ENCODE measurements around the gene KCNS3.

Gene KCNS3

DNA sequence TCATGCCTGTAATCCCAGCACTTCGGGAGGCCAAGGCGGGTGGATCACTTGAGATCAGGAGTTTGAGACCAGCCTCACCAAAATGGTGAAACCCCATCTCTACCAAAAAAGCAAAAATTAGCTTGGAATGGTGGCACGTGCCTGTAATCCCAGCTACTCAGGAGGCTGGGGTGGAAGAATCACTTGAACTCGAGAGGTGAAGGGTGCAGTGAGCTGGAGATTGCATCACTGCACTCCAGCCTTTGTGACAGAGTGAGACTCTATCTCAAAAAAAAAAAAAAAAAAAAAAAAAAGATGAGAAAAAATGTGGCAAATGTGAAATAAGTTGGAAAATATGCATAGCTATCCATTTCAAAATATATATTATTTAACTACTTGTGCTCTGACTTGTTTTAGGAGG, 65.0 kb downstream of the KCNS3 start:
- no peak for TF ChIP-seq EZH2phosphoT487 (IDR thresholded peaks at IDR 0.05; ENCODE audit: borderline replicate concordance, low read length)
- TF ChIP-seq, protein P1, sequence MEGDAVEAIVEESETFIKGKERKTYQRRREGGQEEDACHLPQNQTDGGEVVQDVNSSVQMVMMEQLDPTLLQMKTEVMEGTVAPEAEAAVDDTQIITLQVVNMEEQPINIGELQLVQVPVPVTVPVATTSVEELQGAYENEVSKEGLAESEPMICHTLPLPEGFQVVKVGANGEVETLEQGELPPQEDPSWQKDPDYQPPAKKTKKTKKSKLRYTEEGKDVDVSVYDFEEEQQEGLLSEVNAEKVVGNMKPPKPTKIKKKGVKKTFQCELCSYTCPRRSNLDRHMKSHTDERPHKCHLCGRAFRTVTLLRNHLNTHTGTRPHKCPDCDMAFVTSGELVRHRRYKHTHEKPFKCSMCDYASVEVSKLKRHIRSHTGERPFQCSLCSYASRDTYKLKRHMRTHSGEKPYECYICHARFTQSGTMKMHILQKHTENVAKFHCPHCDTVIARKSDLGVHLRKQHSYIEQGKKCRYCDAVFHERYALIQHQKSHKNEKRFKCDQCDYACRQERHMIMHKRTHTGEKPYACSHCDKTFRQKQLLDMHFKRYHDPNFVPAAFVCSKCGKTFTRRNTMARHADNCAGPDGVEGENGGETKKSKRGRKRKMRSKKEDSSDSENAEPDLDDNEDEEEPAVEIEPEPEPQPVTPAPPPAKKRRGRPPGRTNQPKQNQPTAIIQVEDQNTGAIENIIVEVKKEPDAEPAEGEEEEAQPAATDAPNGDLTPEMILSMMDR (IDR thresholded peaks at IDR 0.05; ENCODE audit: low read depth, low read length, poor library complexity, severe bottlenecking), result no peak
- no peaks in the 10 kb centered on the region for H3F3A ChIP-seq (ENCODE audit: control insufficient read depth, insufficient read depth)
- no peaks in the 10 kb centered on the region for H3K27me3 ChIP-seq (ENCODE audit: control insufficient read depth, low read length)
- no peak overlapping the region for H3K4me2 ChIP-seq (ENCODE audit: low read length)
- H3K9me3 ChIP-seq (ENCODE audit: control insufficient read depth, insufficient read depth, low read length), result no peaks in the 10 kb centered on the region
- H3K9me2 ChIP-seq (replicated peaks; ENCODE audit: control insufficient read depth, low read length), result no peaks in the 10 kb centered on the region
- no peaks in the 10 kb centered on the region for H3K36me3 ChIP-seq (ENCODE audit: control insufficient read depth, low read length)
- H3K27ac ChIP-seq (ENCODE audit: low read depth, low read length), result no peak overlapping the region
- no peaks in the 10 kb centered on the region for H3K4me1 ChIP-seq (ENCODE audit: control insufficient read depth, low read length)
- H3K79me2 ChIP-seq (ENCODE audit: control insufficient read depth, low read length), result no peaks in the 10 kb centered on the region
- H3K4me3 ChIP-seq (ENCODE audit: low read length), result no peak overlapping the region
- no peaks in the 10 kb centered on the region for H4K20me1 ChIP-seq (ENCODE audit: control insufficient read depth, insufficient read depth, low read depth, low read length)

GRCh38 chr2:17947113-17947512, 68.6 kb downstream of the KCNS3 start:
- no peaks in the 10 kb centered on the region for H4K20me1 ChIP-seq (ENCODE audit: control insufficient read depth, insufficient read depth, low read depth, low read length)
- no peak overlapping the region for H3K27ac ChIP-seq (ENCODE audit: low read depth, low read length)
- no peak overlapping the region for H3K4me3 ChIP-seq (ENCODE audit: low read length)
- H3K4me1 ChIP-seq (ENCODE audit: control insufficient read depth, low read length), result no peaks in the 10 kb centered on the region
- H3K4me2 ChIP-seq (ENCODE audit: low read length), result no peak overlapping the region
- no peaks in the 10 kb centered on the region for H3F3A ChIP-seq (ENCODE audit: control insufficient read depth, insufficient read depth)
- H3K9me2 ChIP-seq (replicated peaks; ENCODE audit: control insufficient read depth, low read length), result no peaks in the 10 kb centered on the region
- no peaks in the 10 kb centered on the region for H3K9me3 ChIP-seq (ENCODE audit: control insufficient read depth, insufficient read depth, low read length)
- no peaks in the 10 kb centered on the region for H3K27me3 ChIP-seq (ENCODE audit: control insufficient read depth, low read length)
- TF ChIP-seq, protein P1 (IDR thresholded peaks at IDR 0.05; ENCODE audit: low read depth, low read length, poor library complexity, severe bottlenecking), result no peak
- H3K36me3 ChIP-seq (ENCODE audit: control insufficient read depth, low read length), result no peaks in the 10 kb centered on the region
- H3K79me2 ChIP-seq (ENCODE audit: control insufficient read depth, low read length), result no peaks in the 10 kb centered on the region

- H3K9me2 ChIP-seq (replicated peaks; ENCODE audit: control insufficient read depth, low read length), result no peaks in the 10 kb centered on the region
- H4K20me1 ChIP-seq (ENCODE audit: control insufficient read depth, insufficient read depth, low read depth, low read length), result no peaks in the 10 kb centered on the region
- TF ChIP-seq EZH2phosphoT487 (IDR thresholded peaks at IDR 0.05; ENCODE audit: borderline replicate concordance, low read length), result no peak
- TF ChIP-seq, protein P1 (IDR thresholded peaks at IDR 0.05; ENCODE audit: low read depth, low read length, poor library complexity, severe bottlenecking), result no peak
- H3F3A ChIP-seq (ENCODE audit: control insufficient read depth, insufficient read depth), result no peaks in the 10 kb centered on the region
- no peak overlapping the region for H3K4me2 ChIP-seq (ENCODE audit: low read length)
- H3K27ac ChIP-seq (ENCODE audit: low read depth, low read length), result no peak overlapping the region
- H3K4me3 ChIP-seq (ENCODE audit: low read length), result no peak overlapping the region
- no peaks in the 10 kb centered on the region for H3K36me3 ChIP-seq (ENCODE audit: control insufficient read depth, low read length)
- H3K27me3 ChIP-seq (ENCODE audit: control insufficient read depth, low read length), result peaks cover under 1% of the 10 kb centered on the region; the same call in 1 of the 2 replicates
- H3K4me1 ChIP-seq (ENCODE audit: control insufficient read depth, low read length), result no peaks in the 10 kb centered on the region
- H3K79me2 ChIP-seq (ENCODE audit: control insufficient read depth, low read length), result no peaks in the 10 kb centered on the region
- H3K9me3 ChIP-seq (ENCODE audit: control insufficient read depth, insufficient read depth, low read length), result no peaks in the 10 kb centered on the region
These were observed 71.5 kb downstream of the KCNS3 start for GRCh38 chr2:17950006-17950405.

DNA sequence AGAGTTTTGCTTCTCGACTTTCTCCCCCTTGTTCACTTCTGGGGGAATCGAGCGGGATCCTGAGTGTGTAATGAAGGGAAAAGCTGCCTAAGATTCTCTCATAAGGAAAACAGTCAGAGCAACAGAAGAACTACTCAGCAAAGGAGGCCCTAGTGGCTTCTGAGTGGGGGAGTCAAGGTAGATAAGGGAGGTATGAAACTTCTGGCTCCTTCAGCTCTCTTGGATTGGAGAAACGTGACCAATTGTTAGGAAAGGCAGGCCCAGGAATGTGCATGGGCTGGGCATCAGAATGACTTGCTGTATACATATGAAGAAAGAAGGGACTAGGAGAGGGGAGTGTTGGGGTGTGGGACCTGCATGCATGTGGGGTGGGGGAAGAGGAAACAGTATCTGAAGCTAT, 73.1 kb downstream of the KCNS3 start:
- no peaks in the 10 kb centered on the region for H3K4me1 ChIP-seq (ENCODE audit: control insufficient read depth, low read length)

More for the DNA sequence above, 73.1 kb downstream of the KCNS3 start:
- no peaks in the 10 kb centered on the region for H3K9me2 ChIP-seq (replicated peaks; ENCODE audit: control insufficient read depth, low read length)
- H3K9me3 ChIP-seq (ENCODE audit: control insufficient read depth, insufficient read depth, low read length), result no peaks in the 10 kb centered on the region
- H3K79me2 ChIP-seq (ENCODE audit: control insufficient read depth, low read length), result no peaks in the 10 kb centered on the region
- TF ChIP-seq, protein P1 (IDR thresholded peaks at IDR 0.05; ENCODE audit: low read depth, low read length, poor library complexity, severe bottlenecking), result no peak
- no peak for TF ChIP-seq EZH2phosphoT487 (IDR thresholded peaks at IDR 0.05; ENCODE audit: borderline replicate concordance, low read length)
- H3K4me2 ChIP-seq (ENCODE audit: low read length), result no peak overlapping the region
- no peaks in the 10 kb centered on the region for H4K20me1 ChIP-seq (ENCODE audit: control insufficient read depth, insufficient read depth, low read depth, low read length)
- H3K27ac ChIP-seq (ENCODE audit: low read depth, low read length), result no peak overlapping the region
- H3K4me3 ChIP-seq (ENCODE audit: low read length), result no peak overlapping the region
- H3K27me3 ChIP-seq (ENCODE audit: control insufficient read depth, low read length), result peaks cover 7% of the 10 kb centered on the region; the same call in 1 of the 2 replicates
- H3K36me3 ChIP-seq (ENCODE audit: control insufficient read depth, low read length), result no peaks in the 10 kb centered on the region
- no peaks in the 10 kb centered on the region for H3F3A ChIP-seq (ENCODE audit: control insufficient read depth, insufficient read depth)

All from DOHH2 (cell line).